ENCODE results near the gene KDM2A.

DNA sequence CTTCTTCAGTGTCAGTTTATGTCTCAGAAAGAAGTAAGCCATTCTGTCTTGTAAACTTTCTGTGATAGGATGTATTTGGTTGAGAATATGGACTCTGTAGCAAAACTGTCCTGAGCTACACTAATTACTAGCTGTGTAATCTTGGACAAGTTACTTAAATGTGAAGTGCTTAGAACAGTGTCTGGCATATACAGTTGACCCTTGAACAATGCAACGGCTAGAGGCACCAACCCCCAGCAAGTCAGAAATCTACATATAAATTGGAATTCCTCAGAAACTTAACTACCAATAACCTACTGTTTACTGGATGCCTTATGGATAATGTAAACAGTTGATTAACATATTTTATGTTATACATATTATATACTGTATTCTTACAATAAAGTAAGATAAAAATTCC lies 78.5 kb downstream of the KDM2A start:
- TF ChIP-seq CTCF (IDR thresholded peaks at IDR 0.05) (no peak), POLR2A (IDR thresholded peaks at IDR 0.05) (no peak)
